GM13977 (cell line): ENCODE results near the gene PLXNA4.

Experiments
- DNase-seq: peaks from one replicate; pipeline ENCODE4 v3.0.0; 2012; ENCODE audit warnings: low spot score
- in situ Hi-C: fragments of 300-500 bp; cut with MboI; formaldehyde crosslinking; loops from one replicate; pipeline ENCODE4 v1.12.0; 2022; ENCODE audit warnings: low sequenced_read_pairs, low pct_unique_long_range_greater_than_20kb, mixed read lengths, inconsistent platforms; ENCODE audit not compliant: unreplicated experiment
- TF ChIP-seq, protein P1 (sequence below): IDR thresholded peaks from 2 replicates; pipeline ENCODE4 v1.5.1; 2012; ENCODE audit warnings: mild to moderate bottlenecking, control low read depth; ENCODE audit not compliant: insufficient read depth; ENCODE audit errors: extremely low read depth, missing control alignments

The PLXNA4 gene

DNA sequence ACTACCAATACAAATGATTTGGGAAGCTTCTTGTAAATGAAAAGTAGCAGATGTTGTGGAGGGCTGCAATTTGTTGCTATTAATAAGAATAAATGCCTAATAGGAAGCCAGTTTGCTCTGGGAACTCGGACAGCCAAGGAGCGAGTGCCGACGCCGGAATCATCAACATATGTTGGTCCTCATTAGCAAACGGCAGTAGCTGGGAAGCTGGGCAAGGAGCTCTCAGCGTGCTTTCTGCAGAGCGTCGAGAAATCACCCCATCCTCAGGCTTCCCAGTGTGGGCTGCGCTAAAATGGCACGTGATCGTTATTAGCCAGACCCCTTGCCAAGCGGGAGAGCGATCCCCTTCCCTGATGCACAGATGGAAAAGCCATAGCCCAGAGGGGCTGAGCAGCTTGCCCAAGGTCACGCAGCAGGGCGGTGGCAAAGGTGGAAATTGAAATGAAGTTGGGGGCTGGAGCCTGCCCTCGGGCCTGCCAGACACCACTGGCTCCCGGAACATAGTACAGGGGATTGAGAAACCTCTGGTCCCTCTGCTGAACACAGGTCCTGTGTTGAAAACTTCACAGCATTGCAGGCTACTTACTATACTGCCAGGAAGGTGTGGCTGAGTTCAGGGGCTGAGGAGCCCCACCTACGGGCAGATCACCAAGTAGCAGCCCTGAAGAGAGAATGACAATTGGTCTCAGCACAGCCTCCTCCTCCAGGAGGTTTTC is 326.9 kb downstream of the PLXNA4 start:
- in situ Hi-C loops, result no loop called here
- DNase-seq, result peak; percentile 20
- TF ChIP-seq, protein P1, sequence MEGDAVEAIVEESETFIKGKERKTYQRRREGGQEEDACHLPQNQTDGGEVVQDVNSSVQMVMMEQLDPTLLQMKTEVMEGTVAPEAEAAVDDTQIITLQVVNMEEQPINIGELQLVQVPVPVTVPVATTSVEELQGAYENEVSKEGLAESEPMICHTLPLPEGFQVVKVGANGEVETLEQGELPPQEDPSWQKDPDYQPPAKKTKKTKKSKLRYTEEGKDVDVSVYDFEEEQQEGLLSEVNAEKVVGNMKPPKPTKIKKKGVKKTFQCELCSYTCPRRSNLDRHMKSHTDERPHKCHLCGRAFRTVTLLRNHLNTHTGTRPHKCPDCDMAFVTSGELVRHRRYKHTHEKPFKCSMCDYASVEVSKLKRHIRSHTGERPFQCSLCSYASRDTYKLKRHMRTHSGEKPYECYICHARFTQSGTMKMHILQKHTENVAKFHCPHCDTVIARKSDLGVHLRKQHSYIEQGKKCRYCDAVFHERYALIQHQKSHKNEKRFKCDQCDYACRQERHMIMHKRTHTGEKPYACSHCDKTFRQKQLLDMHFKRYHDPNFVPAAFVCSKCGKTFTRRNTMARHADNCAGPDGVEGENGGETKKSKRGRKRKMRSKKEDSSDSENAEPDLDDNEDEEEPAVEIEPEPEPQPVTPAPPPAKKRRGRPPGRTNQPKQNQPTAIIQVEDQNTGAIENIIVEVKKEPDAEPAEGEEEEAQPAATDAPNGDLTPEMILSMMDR, result peak; percentile 24

DNA sequence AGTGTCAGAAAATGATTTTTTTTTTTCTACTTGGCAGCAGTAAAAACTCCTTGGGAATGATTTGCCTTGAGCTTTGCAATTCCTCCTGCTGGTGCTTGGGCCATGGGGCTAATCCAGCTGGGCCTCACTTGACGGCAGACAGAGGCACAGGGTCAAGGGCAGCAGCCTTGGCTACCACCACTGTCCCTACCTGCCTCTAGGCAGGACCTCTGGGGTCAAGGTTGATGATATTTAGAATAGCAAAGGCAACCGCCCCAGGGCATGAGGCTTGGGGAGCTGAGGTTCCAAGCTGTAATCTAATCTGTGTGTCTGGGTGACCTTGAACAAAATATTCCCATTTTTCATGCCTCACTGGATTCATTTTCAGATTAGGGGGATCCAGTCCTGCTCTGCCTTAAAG is 327.4 kb downstream of the PLXNA4 start:
- TF ChIP-seq, protein P1, result no peak
- DNase-seq, result no peak
- in situ Hi-C loops, result no loop called here

DNA sequence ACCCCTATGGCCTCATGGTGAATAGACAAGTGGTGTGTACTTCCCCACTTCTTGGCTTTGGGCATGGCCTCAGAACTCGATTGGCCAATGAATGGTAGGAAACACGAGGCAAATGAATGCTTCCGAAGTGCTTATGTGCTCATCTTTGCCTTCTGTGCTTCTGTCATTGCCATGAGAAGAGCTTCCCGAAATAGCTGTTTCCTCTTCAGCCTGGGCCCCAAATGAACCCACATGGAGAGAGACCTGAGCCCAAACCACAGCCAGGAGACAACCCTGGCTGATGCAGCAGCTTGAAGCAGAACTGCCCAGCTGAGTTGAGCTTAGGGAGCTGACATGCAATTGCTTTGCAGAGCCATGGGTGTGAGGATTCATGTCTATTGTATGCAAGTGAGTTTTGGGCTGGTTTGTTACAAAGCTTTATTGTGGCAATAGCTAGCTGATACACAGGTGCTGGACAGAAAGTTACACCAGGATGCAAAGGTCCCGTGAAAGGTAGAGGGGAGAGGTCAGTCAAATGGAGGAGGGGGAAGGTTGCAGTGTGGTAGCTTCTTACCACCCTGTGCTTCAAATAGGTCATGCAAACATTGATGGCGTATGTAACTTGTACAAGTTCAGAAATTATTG is 328.2 kb downstream of the PLXNA4 start:
- in situ Hi-C loops, result no loop called here
- TF ChIP-seq, protein P1, result no peak
- no peak for DNase-seq

DNA sequence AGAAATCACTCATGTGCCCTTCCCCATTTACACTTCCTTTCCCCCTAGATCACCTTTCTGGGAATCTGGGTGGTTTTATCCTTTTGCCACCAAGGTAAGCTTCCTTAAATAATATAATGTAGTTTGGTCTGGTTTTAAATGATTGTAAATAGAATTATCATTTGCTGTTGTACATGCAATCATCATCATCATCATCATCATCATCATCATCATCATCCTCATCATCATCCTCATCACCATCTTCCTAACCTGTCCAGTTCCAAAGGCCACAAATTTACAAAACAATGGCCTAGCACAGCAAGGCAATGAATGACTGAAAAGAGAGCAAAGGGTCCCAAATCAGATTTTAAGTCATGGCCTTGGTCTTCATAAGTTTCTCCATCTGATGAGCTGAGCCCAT is 329.7 kb downstream of the PLXNA4 start:
- in situ Hi-C loops, result no loop called here
- TF ChIP-seq, protein P1, result no peak
- no peak for DNase-seq

DNA sequence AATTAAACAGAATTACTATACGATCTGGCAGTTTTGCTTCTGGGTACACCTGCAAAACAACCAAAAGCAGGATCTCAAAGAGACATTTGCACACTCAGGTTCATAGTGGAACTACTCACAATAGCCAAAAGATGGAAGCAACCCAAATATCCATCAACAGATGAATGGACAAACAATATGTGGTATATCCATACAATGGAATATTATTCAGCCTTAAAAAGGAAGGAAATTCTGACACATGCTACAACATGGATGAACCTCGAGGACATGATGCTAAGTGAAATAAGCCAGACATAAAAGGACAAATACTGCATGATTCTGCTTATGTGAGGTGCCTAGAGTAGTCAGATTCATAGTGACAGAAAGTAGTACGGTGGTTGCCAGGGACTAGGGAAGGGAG is 330.7 kb downstream of the PLXNA4 start:
- TF ChIP-seq, protein P1, result no peak
- DNase-seq, result no peak
- in situ Hi-C loops, result no loop called here

DNA sequence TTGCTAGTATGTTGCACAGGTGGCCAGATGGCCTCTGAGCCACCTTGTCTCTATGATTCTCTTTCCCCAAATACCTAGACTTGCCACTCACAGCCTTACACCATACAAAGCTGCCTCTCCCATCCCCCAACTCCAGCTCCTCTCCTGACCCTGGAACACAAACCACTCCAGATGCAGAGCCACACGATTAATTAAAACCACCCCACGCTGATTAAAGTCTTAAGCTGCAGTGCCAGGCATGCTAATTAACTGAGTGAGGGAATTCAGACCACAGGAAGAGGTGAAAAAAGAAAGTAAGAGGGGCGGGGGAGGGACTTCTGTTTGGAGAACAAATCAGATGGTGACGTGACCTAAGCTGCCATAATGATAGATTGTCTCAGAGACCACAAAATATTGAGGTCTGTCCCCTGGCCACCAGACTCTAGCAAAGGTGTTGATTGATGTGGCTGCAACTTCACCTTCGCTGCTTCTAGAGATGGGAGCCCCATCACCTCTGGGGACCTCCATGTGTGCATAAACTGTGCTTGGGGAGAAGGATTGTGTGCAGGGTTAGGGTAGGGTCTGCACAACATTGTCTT is 331.3 kb downstream of the PLXNA4 start:
- DNase-seq, result no peak
- in situ Hi-C loops, result no loop called here
- TF ChIP-seq, protein P1, result no peak
